Mesodermal cell (in vitro differentiated cells): ENCODE measurements around the gene SYNPO2.

Source experiments
- H3K27ac ChIP-seq: 2 replicates; pipeline ENCODE4 v1.7.0; 2013; ENCODE audit warnings: mild to moderate bottlenecking, low read depth, low read length, moderate library complexity; ENCODE audit not compliant: severe bottlenecking
- H3K36me3 ChIP-seq: 2 replicates; pipeline ENCODE4 v1.7.1; 2013; ENCODE audit warnings: mild to moderate bottlenecking, low read length, moderate library complexity; ENCODE audit not compliant: control insufficient read depth, insufficient read depth
- H3K4me1 ChIP-seq: one replicate; pipeline ENCODE4 v1.7.1; 2013; ENCODE audit warnings: mild to moderate bottlenecking, low read length; ENCODE audit not compliant: insufficient read depth, control insufficient read depth, poor library complexity, severe bottlenecking
- H3K4me3 ChIP-seq: 2 replicates; pipeline ENCODE4 v1.7.0; 2013; ENCODE audit warnings: low read length, control low read depth, mild to moderate bottlenecking; ENCODE audit not compliant: insufficient read depth, poor library complexity, severe bottlenecking; ENCODE audit errors: extremely low read depth
- H3K9me3 ChIP-seq: 2 replicates; pipeline ENCODE4 v1.7.1; 2013; ENCODE audit warnings: mild to moderate bottlenecking, low read length, moderate library complexity; ENCODE audit not compliant: control insufficient read depth
- WGBS, 2 experiments: methylation state at CpG; one replicate each; pipeline ENCODE4 v1.1.5; 2013; ENCODE audit warnings: missing lambda C conversion rate in 2 of 2; ENCODE audit not compliant: insufficient coverage in 2 of 2; 5-methylcytosine and 5-hydroxymethylcytosine counted together

SYNPO2 gene

GRCh38 chr4:118930255-118930654, 41.6 kb downstream of the SYNPO2 start:
- H3K9me3 ChIP-seq: no peaks in the 10 kb centered on the region
- H3K4me3 ChIP-seq: no peak overlapping the region
- H3K27ac ChIP-seq: no peak overlapping the region
- H3K36me3 ChIP-seq: no peaks in the 10 kb centered on the region
- WGBS, 2 experiments: 0% methylated on average over 1 of the region's 1 CpG
- H3K4me1 ChIP-seq: no peaks in the 10 kb centered on the region

- H3K36me3 ChIP-seq: no peaks in the 10 kb centered on the region
- no CpG with 5 or more reads among the region's 2 CpGs for WGBS, 2 experiments
Observed at GRCh38 chr4:118931786-118932185, 43.1 kb downstream of the SYNPO2 start.

GRCh38 chr4:118935819-118936218, 47.2 kb downstream of the SYNPO2 start:
- Histone ChIP-seq H3K4me3 (no peak overlapping the region), H3K36me3 (no peaks in the 10 kb centered on the region), H3K9me3 (no peaks in the 10 kb centered on the region), H3K27ac (no peak overlapping the region), H3K4me1 (no peaks in the 10 kb centered on the region)
- WGBS, 2 experiments: 100% methylated on average over 1 of the region's 2 CpGs

More at GRCh38 chr4:118931786-118932185, 43.1 kb downstream of the SYNPO2 start:
- H3K4me1 ChIP-seq: no peaks in the 10 kb centered on the region
- H3K9me3 ChIP-seq: no peaks in the 10 kb centered on the region
- H3K27ac ChIP-seq: no peak overlapping the region
- no peak overlapping the region for H3K4me3 ChIP-seq

GRCh38 chr4:118936406-118936805, 47.8 kb downstream of the SYNPO2 start:
- no peak overlapping the region for H3K4me3 ChIP-seq
- H3K27ac ChIP-seq: no peak overlapping the region
- no peaks in the 10 kb centered on the region for H3K9me3 ChIP-seq
- no peaks in the 10 kb centered on the region for H3K4me1 ChIP-seq
- no peaks in the 10 kb centered on the region for H3K36me3 ChIP-seq
- 100% methylated on average over 2 of the region's 3 CpGs; no CpG with 5 or more reads in 1 of the 2 experiments for WGBS, 2 experiments

GRCh38 chr4:118939169-118939783, 50.6 kb downstream of the SYNPO2 start:
- 92 to 94% methylated on average over 5 to 7 of the region's 10 CpGs for WGBS, 2 experiments
- Histone ChIP-seq H3K9me3 (no peaks in the 10 kb centered on the region), H3K27ac (no peak overlapping the region), H3K36me3 (no peaks in the 10 kb centered on the region), H3K4me1 (no peaks in the 10 kb centered on the region), H3K4me3 (no peak overlapping the region)

- Histone ChIP-seq H3K27ac (no peak overlapping the region), H3K4me1 (no peaks in the 10 kb centered on the region), H3K9me3 (no peaks in the 10 kb centered on the region), H3K4me3 (no peak overlapping the region), H3K36me3 (no peaks in the 10 kb centered on the region)
- 95% methylated on average over 1 of the region's 1 CpG; no CpG with 5 or more reads in 1 of the 2 experiments for WGBS, 2 experiments
Observed at GRCh38 chr4:118941149-118941548, 52.5 kb downstream of the SYNPO2 start.

- Histone ChIP-seq H3K27ac (no peak overlapping the region), H3K4me1 (no peaks in the 10 kb centered on the region), H3K36me3 (no peaks in the 10 kb centered on the region), H3K4me3 (no peak overlapping the region), H3K9me3 (no peaks in the 10 kb centered on the region)
- WGBS, 2 experiments: 69 to 91% methylated on average over 5 of the region's 6 CpGs
Observed at GRCh38 chr4:118941799-118942198, 53.1 kb downstream of the SYNPO2 start.

- no peak overlapping the region for H3K4me3 ChIP-seq
- WGBS, 2 experiments: 100% methylated on average over 1 of the region's 1 CpG
- no peak overlapping the region for H3K27ac ChIP-seq
- H3K36me3 ChIP-seq: no peaks in the 10 kb centered on the region
- H3K9me3 ChIP-seq: no peaks in the 10 kb centered on the region
- H3K4me1 ChIP-seq: no peaks in the 10 kb centered on the region
Observed at GRCh38 chr4:118942465-118942864, 53.8 kb downstream of the SYNPO2 start.

GRCh38 chr4:118947095-118947494, 58.4 kb downstream of the SYNPO2 start:
- Histone ChIP-seq H3K36me3 (no peaks in the 10 kb centered on the region), H3K9me3 (no peaks in the 10 kb centered on the region), H3K27ac (no peak overlapping the region), H3K4me3 (no peak overlapping the region), H3K4me1 (no peaks in the 10 kb centered on the region)
- 94 to 100% methylated on average over 2 of the region's 2 CpGs for WGBS, 2 experiments

- 60% methylated on average over 1 of the region's 3 CpGs; no CpG with 5 or more reads in 1 of the 2 experiments for WGBS, 2 experiments
- Histone ChIP-seq H3K9me3 (no peaks in the 10 kb centered on the region), H3K4me1 (no peaks in the 10 kb centered on the region), H3K4me3 (no peak overlapping the region), H3K36me3 (no peaks in the 10 kb centered on the region), H3K27ac (no peak overlapping the region)
Observed at GRCh38 chr4:118948545-118949144, 60.0 kb downstream of the SYNPO2 start.

- Histone ChIP-seq H3K4me1 (no peaks in the 10 kb centered on the region), H3K27ac (no peak overlapping the region), H3K4me3 (no peak overlapping the region), H3K36me3 (no peaks in the 10 kb centered on the region), H3K9me3 (no peaks in the 10 kb centered on the region)
- WGBS, 2 experiments: 56 to 100% methylated on average over 1 of the region's 2 CpGs
Observed at GRCh38 chr4:118950224-118950623, 61.6 kb downstream of the SYNPO2 start.
